GM19463 (cell line): ENCODE results near the gene GABPA.
"Not testable (repeated sequence)": the region's sequence is repeated elsewhere in the genome, so short reads cannot be mapped to it uniquely, and the experiment has no call there.

Experiments
- ATAC-seq: cut with Tn5 transposase; IDR thresholded peaks from one replicate; pipeline ENCODE4 v1.9.1; 2021; ENCODE audit warnings: mild to moderate bottlenecking, moderate library complexity; ENCODE audit not compliant: unreplicated experiment

Gene GABPA

DNA sequence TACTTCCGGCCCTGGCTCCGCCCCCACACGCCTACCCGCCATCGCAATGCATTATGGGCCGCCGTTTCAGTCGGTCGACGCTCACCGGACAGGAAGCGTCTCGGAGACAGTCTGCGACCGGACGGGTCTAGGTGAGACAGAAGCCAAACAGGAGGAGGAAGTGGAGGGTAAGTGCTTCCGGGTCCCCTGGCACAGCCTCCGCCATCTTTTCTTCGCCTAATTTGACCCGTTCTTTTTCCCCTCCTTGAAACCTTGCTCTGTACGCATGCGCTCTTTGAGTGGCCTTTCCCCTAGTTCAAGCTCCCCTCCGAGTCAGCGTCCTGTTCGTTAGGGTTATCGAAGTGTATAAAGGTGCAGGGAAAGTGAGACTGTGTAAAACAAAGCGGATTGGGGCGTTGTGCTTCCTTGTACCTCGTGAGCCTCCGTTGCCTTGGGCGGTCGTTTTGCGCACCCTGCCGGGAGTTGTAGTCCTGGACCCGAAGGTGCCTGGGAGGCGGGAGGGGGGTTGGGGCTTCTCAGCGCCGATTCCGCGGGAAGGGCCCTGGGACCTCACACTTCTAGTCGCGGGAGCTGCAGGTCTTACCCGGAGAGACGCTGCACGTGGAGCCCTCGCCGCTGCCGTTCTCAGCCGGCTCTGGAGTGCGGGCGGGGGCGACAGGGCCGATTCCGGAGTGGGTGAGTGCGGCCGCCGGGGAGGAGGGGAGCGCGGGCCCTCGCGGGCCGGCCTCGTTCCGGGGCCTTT lies at the start of gene GABPA, which contains the start of gene ATP5PF:
GABPA (plus strand) TSS at position 69 of the 742 bp plus-strand sequence. CDS start 6,627 bp downstream, outside the sequence.
ATP5PF (minus strand) TSS at position 1 of the 742 bp plus-strand sequence. CDS start 5,110 bp downstream, outside the sequence.
- ATAC-seq = peak; percentile 86

DNA sequence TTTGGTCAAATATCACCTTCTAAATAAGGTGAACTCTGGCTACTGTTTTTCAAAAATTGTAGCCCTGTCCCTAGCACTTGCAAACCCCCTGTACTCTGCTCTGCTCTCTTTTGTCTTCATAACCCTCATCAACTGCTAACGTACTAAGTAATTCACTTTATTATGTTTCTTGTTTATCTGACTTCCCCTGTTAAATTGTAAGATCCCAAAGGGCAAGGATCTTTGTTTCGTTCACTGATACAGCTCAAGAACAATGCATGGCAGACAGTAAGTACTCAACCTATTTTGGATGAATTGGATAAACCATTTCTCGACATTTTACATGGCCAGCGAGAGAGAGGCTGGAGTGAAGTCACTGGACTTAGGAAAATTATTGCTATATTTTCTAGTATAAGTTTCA lies 47.0 kb upstream of the GABPA start:
- no peak for ATAC-seq

DNA sequence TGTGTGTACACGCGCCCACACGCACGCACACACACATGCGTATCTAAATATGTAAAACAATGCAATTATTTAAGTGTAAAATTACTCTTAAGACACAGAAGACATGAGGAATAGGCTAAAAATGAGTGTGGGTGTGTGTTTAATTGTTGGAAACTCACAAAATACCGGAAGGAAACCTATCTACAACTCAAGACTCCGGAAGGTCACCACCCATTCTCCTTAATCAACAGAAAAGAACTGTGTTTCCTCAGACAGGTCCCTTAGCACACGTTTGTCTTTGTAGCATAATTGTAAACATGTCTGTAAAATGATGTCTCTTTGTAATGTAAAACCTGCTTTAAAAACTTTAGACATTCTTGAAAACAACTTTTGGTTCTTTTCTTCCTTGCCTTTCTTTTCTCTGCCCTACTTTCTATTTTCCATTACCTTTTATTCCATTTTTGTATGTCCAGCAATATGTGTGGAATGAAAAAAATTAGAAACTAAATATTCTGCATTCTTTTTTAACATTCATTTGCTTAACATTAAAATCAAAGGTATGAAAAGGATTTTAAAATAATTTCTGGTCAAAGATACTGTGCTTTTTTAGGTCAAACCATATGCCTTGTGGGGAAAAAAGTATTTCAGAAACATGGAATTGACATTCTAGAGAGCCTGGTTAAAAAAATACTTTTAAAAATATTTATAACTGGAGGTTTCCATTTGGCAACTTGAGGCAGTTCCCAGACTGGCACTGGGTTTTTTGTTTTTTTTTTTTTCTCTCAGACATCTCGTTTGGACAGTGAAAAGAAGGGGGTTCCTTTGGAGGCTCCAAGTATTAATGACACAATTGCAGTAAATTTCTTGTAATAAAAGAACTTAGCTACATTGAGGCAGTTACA lies 46.3 kb upstream of the GABPA start:
- ATAC-seq = no peak

DNA sequence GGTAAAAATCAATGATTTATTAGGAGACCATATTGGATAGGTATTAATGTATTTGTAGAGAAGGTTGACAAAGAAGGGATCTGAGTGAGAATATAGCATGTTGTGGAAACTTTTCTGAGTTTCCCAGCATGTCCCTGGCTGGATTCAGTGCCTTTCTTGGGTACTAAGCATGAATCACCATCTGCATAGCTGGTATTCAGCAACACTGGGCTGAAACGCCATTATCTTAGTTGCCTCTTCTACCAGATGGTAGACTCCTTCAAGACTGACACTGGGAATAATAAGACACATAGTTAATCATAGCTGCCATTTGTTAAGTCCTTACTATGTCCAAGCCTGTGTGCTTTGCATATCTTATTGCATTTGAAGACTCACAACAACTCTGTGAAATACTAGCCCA lies 45.5 kb upstream of the GABPA start:
- ATAC-seq = no peak

DNA sequence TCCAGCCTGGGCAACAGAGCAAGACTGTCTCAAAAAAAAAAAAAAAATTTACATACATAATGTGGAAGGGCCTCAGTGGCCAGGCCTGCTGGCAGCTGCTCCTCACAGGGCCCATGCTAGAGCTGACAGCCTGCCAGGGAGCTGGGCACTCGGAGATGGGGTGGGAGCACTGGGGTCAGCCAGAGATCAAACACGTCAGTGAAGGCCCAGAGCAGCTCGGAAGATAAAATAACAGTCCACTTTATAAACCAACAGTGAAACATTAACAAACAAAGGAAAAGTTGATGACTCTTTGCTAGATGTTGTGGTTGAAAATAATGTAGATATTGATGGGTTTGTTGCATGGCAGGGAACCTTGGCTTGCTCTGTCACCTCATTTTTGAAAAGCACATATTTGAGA lies 42.8 kb upstream of the GABPA start:
- ATAC-seq = no peak

DNA sequence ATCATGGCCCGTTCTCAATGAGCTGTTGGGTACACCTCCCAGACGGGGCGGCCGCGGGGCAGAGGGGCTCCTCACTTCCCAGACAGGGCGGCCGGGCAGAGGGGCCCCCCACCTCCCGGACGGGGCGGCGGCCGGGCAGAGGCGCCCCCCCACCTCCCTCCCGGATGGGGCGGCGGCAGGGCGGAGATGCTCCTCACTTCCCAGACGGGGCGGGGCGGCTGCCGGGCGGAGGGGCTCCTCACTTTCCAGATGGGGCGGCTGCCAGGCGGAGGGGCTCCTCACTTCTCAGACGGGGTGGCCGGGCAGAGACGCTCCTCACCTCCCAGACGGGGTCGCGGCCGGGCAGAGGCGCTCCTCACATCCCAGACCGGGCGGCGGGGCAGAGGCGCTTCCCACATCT lies 39.3 kb upstream of the GABPA start:
- not testable (repeated sequence) for ATAC-seq

DNA sequence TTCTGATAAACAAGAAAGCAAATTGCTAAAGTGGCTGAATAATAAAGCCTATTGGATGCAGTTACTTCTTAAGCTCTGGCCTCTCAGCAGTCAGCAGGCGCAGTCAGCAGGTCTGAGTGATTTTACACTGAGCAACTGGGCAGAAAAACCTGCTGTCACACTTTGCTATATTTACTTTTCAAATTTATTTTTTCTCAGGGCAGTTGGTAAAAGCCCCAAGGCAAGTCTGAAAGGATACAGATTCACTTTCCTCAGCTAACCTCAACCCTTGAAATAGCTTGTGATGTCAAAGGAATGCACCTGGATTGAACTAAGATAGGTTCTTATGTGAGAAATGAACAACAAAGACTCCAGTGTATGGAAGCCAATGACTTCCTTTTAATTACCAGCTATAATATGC lies 34.0 kb upstream of the GABPA start:
- ATAC-seq = no peak

DNA sequence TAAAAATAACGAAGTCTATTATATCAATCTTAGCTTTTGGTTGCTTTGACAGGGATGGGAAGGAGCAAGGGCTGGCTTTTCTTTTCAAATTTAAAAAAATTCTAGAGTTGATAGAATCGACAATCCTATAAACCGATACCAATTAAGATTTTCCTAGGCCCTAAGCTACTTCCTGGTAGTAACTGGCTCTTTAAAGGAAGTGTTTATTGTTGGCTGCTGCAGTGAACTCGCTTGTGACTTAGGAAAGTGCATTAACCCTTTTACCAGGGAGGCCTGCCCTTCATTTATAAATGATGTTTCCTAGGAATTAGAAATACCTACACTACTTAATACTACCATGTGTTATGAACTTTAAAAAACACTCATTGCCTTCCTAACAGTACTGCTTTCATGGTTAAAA lies 33.2 kb upstream of the GABPA start:
- ATAC-seq = no peak

DNA sequence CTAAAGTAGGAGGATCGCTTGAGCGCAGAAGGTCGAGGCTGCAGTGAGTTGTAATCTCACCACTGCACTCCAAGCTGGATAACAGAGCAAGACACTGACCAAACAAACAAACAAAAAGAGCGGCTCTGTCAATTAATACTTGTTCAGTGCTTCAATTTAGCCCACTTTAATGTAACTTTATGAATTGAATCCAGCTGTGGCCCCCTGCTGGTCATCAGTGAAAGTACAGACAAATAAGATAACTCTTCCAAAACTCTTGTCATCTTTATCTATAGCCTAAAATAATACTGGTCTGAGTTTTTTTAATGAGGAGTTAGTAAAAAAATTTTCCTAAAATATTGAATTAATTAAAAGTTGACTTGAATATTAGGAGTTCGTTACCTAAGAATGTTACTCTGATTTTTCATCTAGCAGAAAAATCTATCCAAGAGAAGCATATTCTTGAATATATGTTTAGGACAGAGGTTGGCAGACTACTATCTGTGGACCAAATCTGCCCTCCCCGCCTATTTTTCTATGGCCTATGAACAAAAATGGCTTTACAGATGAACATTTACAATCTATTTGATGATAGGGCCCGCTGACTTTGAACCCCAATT lies 26.2 kb upstream of the GABPA start:
- ATAC-seq = no peak

DNA sequence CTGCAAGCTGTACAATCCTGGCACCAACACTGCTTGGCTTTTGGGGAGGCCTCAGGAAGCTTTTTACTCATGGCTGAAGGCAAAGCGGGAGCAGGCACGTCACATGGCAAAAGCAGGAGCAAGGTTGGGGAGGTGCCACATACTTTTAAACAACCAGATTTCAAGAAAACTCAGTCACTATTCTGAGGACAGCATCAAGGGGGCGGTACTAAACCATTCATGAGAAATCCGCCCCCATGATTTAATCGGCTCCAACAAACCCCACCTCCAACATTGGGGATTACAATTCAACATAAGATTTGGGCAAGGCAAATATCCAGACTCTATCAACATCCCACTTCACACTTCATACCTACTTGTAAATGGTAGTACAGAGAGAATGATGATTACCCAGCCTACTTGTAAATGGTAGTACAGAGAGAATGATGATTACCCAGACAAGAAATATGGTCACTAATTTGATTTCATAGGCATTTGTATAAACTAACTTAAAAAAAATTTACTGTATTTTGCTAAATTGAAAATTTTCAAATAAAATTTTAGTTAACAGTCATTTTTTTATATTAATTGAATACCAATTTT lies 25.0 kb upstream of the GABPA start:
- ATAC-seq = no peak

DNA sequence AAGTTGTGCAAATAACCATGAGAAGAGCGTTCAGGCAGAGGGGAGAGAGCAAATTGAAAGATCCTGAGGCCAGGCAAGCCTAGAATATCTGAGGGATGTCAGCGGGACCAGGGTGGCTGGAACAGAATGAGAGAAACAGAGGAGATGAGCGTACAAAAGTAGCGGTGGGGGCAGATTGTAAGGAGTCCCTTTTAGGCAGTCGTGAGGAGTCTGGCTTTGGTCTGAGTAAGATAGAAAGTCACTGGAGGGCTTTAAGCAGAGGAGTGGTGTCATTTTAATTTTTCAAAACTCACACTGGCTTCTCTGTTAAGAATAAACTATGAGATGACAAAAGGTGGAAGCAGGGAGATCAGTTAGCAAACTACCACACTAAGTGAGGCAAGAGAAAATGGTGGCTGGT lies 24.2 kb upstream of the GABPA start:
- ATAC-seq = no peak

DNA sequence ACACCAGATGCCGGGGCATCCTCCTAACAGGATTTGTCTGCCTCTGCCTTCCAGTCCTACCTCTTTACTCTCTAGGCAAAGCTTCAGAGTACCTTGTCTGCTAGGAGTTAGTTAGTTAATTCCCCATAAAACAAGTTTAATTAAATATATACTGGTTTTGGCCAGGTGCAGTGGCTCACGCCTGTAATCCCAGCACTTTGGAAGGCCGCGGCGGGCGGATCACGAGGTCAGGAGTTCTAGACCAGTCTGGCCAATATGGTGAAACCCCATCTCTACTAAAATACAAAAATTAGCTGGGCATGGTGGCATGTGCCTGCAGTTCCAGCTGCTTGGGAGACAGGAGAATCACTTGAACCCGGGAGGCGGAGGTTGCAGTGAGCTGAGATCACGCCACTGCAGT lies 20.7 kb upstream of the GABPA start:
- ATAC-seq = not testable (repeated sequence)

DNA sequence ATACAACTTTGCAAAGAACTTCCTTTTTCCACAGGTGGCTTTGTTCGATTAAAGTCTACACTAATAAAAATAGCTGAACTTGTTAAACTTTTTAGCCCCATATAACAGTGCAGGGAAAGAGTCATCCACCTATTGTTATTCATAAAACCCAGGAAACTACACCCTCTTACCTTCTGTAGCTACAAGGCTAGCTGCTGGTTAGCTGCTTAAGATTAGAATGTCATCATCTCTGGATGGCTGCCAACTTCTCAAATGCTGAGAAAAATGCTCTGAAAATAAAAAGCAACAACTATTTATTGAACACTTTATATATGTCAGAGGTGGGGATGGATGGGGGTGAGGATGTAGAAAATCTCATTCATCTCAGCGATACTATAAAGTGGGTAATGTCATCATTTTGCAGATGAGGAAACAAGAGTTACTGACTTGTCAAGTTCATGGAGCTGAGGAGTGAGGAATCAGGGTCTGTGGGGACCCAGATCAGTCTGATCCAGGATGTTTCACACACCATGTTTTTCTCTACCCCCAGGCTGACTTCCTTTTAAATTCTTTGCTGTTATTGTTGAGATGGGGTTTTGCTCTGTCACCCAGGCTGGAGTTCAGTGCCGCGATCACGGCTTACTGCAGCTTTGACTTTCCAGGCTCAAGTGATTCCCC lies 17.2 kb upstream of the GABPA start:
- ATAC-seq = no peak

DNA sequence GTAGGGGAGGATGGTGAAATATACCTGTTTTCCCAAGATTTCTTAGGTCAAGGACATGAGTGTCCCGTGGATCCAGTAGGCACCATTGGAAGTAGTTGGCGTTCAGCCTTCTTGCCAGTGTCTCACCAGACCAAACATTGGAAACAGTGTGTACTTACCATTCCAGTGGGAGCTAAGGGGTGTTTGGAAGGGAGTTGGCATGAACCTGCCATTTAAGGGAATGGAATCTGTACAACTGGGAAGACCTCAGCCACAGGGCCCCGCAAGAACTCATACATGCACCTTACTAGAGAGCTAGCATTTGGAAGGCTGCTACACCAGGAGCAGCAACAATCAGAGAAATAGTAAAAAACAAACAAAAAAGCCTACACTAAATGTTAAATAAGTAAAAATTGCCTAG lies 12.8 kb upstream of the GABPA start:
- ATAC-seq = no peak

DNA sequence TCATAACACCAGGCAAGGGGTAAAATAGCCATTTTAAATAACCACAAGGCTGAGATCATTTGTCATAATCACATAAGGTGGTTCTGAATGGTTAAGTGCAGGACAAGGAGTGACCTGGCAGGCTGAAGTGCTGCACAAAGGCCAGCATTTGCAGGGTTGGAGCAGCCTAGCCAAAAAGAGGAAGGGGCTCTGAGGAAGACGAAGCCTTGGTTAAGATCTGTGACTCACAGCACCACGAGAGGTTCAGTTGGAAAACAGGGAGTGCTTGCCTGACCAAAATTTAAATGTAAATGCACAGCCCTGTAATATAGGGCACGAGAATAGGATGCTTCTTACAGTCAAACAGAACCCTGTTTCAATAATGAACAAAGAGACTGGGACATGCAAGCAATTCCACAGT lies 12.1 kb upstream of the GABPA start:
- no peak for ATAC-seq

DNA sequence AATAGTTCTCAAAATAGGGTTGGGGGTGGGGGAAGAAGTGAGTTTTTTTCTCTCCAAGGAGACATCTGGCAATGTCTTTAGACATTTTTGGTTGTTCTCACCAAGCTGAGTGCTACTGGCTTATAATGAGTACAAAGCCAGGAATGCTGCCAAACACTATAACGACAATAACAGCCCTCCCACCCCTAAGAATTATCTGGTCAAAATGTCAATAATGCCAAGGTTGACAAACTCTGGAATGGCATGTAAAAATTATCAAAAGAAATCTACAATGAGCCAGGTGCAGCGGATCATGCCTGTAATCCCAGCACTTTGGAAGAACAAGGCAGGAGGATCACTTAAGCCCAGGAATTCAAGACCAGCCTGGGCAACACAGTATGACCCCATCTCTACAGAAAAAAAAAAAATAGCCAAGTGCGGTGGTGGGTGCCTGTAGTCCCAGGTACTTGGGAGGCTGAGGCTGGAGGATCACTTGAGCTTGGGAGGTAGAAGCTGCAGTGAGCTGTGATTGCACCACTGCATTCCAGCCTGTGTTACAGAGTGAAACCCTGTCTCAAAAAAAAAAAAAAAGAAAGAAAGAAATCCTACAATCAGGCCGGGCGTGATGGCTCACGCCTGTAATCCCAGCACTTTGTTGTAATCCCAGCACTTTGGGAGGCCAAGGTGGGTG lies 2.5 kb upstream of the GABPA start:
- no peak for ATAC-seq

DNA sequence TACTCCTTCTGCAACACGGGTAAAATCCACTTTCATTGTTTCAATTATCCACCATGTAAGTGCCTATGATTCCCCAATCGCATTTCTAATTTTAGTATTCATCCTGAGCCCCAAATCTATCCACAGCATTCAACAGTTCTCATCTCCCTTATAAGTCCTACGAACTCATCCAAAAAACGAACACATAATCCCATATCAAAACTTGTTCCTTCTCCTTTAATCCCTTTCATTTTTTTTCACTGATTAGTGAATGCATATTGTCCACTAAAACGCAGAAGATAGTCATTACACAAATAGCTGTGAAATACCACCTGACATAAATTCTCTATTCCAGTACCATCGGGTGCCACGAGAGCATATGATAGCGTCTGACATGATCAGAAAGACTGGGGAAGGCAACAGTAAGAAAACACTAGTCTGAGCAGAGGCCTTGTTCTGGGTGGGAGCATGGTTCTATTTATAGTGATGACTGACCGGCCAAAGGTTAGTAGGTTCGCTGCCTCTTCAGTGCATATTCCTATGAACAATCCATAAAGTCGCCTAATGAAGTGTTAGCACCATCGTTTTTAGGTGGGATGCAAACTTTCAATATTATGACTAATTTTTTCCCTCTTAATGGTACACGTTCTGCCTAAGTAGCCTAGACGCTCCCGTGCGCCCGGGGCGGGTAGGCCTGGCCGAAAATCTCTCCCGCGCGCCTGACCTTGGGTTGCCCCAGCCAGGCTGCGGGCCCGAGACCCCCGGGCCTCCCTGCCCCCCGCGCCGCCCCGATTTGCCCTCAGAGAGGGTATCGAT lies 716 bp upstream of the GABPA start:
- peak; percentile 1 for ATAC-seq

DNA sequence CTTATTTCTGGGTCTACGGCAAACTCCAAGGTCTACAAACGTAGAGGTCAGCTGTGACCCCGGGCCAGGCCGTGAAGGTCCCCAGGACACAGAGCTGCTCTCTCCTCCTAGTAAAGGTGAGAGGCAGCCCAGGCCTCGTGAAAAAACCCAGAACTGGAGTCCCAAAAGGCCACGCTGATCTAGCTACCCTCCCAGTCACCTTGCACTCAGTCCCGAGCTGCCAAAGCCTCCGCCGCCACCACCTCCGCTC lies 193 bp upstream of the GABPA start:
- peak; percentile 1 for ATAC-seq
